ENCODE data around the gene TIMM8A.
A peak's percentile ranks its signal among the peaks of the same experiment; 100 is the strongest.

TIMM8A gene, protein sequence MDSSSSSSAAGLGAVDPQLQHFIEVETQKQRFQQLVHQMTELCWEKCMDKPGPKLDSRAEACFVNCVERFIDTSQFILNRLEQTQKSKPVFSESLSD

DNA sequence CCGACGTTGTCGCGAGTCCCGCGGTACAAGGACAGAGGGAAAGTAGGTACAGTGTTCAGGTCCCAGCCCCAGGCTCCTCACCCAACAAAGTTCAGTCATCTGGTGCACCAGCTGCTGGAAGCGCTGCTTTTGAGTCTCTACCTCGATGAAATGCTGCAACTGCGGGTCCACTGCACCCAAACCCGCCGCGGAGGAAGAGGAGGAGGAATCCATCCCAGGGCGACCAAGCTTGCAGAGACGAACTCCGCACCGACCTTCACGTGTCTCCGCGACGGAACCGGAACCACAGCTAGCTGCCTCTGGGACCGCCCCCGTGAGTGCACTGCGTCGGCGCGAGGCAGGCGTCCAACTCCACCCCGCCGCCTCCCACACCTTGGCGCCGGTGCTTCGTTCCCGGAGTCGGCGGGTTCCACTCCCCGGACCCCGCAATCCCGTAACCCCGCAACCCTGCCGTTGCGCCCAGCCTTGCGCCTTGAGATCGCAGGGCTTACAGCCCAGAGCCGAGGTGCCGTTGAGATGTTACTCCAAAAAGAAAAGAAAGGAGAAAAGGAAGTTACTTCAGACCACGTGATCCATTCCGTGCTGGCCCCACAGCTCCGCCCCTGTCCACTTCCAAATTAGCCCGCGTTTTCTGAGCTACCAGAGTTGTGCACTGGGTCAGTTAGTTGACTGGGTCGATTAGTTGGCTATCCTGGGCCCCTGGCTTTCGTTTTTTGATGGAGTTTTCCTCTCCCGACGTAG lies at the start of gene TIMM8A:
TIMM8A (minus strand) TSS at position 291 of the 741 bp plus-strand sequence; CDS start at position 213, 78 bp downstream.
- peaks cover 16% of the 10 kb centered on the region for H3K4me1 Mint-ChIP-seq (ENCODE audit: low read depth)
- H3K36me3 Mint-ChIP-seq, result peaks cover 3% of the 10 kb centered on the region
- no peaks in the 10 kb centered on the region for H3K27me3 Mint-ChIP-seq
- H3K4me3 Mint-ChIP-seq, result peak within 1 kb of the TSS; percentile 93
- no peaks in the 10 kb centered on the region for H3K9me3 Mint-ChIP-seq (ENCODE audit: low read depth)
- peak within 1 kb of the TSS; percentile 95 for H3K27ac Mint-ChIP-seq

DNA sequence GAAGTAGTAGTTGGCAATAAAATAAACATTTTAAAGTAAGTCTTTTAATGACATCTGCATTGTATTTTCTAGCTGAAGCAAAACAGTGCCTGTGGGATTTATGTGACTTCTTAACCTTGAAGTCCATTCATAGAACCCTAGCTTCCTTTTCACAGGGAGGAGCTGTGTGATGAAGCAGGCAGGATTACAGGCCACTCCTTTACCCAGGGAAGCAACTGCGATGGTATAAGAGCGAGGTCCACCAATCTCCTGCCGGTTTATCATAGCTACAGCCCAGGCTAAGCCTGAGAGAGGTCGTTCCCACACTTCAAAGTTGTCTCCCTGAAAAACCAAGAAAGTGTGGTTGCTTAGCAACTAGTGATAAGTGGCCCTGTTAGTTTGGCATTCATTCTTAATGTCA lies 49.2 kb upstream of the TIMM8A start:
- H3K27ac Mint-ChIP-seq, result no peak overlapping the region
- peaks cover 21% of the 10 kb centered on the region for H3K36me3 Mint-ChIP-seq
- H3K9me3 Mint-ChIP-seq (ENCODE audit: low read depth), result no peaks in the 10 kb centered on the region

DNA sequence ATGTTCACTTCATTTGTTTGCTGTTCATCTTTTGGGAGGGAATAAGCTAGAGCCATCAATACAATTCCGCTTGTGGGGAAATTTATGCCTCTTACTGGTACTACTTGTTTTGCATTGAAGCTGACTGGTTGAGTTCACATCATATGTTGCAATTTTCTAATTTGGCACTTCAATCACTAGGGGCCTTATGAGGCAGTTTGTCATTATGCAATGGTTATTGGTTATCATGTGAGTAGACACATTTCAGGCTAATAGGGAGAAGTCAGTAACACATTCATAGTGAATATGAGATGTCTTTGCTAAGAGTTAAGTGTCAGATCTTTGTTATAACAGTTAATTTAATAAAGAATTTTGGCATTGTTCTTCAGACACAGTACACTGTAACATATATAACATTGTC lies 47.2 kb upstream of the TIMM8A start:
- H3K9me3 Mint-ChIP-seq (ENCODE audit: low read depth), result no peaks in the 10 kb centered on the region
- peak overlapping the region; percentile 38 for H3K4me3 Mint-ChIP-seq
- H3K27ac Mint-ChIP-seq, result peak overlapping the region; percentile 64
- H3K27me3 Mint-ChIP-seq, result no peaks in the 10 kb centered on the region
- peaks cover 28% of the 10 kb centered on the region for H3K36me3 Mint-ChIP-seq
- H3K4me1 Mint-ChIP-seq (ENCODE audit: low read depth), result peaks cover 12% of the 10 kb centered on the region

More for the DNA sequence above, 49.2 kb upstream of the TIMM8A start:
- Mint-ChIP-seq H3K4me3 (no peak overlapping the region), H3K4me1 (ENCODE audit: low read depth) (peaks cover 12% of the 10 kb centered on the region), H3K27me3 (no peaks in the 10 kb centered on the region)

DNA sequence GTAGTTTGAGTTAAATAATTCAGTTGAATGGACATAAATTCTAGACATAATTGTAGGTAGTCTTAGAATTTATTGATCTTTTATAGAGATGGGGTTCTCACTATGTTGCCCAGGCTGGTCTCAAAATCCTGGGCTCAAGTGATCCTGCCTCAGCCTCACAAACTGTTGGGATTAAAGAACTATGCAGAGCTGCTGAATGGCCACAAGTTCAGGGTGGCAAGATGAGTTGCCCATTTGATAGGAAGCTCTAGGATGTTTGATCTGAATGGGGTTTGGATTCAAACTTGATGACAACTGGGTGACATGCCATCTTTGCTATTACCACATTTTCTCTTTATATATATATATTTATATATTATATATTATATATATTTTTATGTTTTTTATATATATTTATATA lies 45.8 kb upstream of the TIMM8A start:
- peaks cover 16% of the 10 kb centered on the region for H3K4me1 Mint-ChIP-seq (ENCODE audit: low read depth)
- peaks cover 23% of the 10 kb centered on the region for H3K36me3 Mint-ChIP-seq
- no peaks in the 10 kb centered on the region for H3K9me3 Mint-ChIP-seq (ENCODE audit: low read depth)
- H3K4me3 Mint-ChIP-seq, result peak overlapping the region; percentile 95
- no peaks in the 10 kb centered on the region for H3K27me3 Mint-ChIP-seq
- peak overlapping the region; percentile 99 for H3K27ac Mint-ChIP-seq

DNA sequence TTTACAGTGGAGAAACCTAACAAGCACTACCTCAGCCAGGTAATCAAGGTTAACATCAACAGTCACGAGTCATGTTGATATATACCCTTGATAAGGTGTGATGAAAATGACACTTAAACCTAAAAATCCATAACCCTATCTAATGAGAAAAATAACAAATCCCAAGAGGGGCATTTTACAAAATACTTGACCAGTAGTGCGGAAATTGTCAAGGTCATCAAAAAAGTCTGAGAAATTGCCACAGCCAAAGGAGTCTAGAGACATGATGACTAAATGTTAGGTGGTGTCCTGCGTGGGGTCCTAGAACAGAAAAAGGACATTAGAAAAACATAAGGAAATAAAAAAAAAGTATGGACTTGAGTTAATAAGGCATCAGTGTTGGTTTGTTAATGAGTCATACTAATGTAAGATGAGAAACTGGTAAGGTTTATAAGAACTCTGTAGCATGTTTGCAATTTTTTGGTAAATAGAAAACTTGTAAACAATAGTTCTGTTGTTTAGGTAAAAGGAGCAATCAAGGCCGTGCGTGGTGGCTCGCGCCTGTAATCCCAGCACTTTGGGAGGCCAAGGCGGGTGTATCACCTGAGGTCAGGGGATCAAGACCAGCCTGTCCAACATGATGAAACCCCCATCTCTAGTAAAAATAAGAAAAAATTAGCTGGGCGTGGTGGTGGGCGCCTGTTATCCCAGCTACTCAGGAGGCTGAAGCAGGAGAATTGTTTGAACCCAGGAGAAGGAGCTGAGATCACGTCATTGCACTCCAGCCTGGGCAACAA lies 45.2 kb upstream of the TIMM8A start:
- no peaks in the 10 kb centered on the region for H3K27me3 Mint-ChIP-seq
- peaks cover 23% of the 10 kb centered on the region for H3K36me3 Mint-ChIP-seq
- peaks cover 16% of the 10 kb centered on the region for H3K4me1 Mint-ChIP-seq (ENCODE audit: low read depth)
- peak overlapping the region; percentile 95 for H3K4me3 Mint-ChIP-seq
- H3K27ac Mint-ChIP-seq, result peak overlapping the region; percentile 99
- H3K9me3 Mint-ChIP-seq (ENCODE audit: low read depth), result no peaks in the 10 kb centered on the region

DNA sequence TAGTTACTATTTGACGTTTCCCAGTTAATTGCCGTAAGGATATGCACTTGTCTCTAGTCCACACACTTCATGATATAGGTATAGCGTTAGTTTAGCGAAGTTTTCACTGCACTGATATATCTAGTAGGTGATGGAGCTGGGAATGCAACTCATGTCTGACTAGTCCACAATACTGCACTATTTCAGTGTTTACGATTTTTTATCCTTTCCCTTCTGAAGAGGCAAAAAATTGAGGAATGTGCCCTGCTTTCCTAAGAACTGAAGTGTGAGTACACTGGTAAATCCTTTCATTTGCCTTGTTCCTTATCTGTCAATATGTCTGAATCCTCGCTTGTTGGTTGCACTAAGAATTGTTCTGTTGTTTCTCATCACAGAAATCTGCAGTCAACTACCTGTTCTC lies 43.3 kb upstream of the TIMM8A start:
- H3K27ac Mint-ChIP-seq, result peak overlapping the region; percentile 99
- H3K27me3 Mint-ChIP-seq, result no peaks in the 10 kb centered on the region
- H3K36me3 Mint-ChIP-seq, result peaks cover 23% of the 10 kb centered on the region
- peaks cover 16% of the 10 kb centered on the region for H3K4me1 Mint-ChIP-seq (ENCODE audit: low read depth)
- H3K4me3 Mint-ChIP-seq, result peak overlapping the region; percentile 95
- H3K9me3 Mint-ChIP-seq (ENCODE audit: low read depth), result no peaks in the 10 kb centered on the region

DNA sequence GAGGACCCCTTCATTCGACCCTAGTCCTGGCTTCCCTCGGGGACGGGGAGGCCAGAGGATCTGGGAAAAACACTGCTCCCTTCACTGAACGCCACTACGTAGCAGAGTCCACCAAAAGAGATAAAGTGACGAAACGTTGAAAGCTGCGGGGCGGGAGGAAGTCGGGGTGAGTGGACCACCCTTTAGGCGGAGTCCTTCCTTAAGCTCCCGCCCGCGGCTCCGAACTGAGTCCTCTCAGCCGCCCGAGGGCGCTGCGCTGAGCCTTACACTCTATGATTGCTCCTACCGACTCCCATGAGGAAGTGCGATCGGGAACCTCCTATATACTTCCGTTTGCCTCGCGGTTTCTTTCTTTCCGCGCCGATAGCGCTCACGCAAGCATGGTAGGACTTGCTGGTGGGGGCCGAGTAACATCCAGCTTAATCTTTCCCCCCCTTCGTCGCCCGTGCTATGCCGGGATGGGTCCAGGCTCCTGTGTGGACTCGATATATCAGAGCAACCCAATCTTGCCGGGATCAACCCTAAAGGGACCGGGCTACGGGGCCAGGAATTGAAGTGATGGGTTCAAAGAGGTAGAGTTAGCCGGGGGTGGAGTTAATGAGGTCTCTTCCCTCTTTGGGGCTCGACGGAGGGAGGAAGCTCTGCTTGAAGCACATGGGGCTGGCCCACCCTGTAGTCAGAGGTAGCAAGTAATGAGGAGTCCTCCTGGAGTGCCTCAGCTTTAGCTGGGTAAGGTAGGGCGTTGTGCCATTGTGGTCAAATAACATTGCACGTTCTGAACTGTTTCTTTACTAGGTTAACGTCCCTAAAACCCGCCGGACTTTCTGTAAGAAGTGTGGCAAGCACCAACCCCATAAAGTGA lies 42.4 kb upstream of the TIMM8A start, which contains the start of gene RPL36A:
RPL36A (plus strand) TSS at position 348 of the 862 bp plus-strand sequence; CDS start at position 381, 33 bp downstream.
- no peaks in the 10 kb centered on the region for H3K27me3 Mint-ChIP-seq
- no peaks in the 10 kb centered on the region for H3K9me3 Mint-ChIP-seq (ENCODE audit: low read depth)
- peak within 1 kb of the TSS; percentile 95 for H3K4me3 Mint-ChIP-seq
- H3K27ac Mint-ChIP-seq, result peak within 1 kb of the TSS; percentile 99
- H3K36me3 Mint-ChIP-seq, result peaks cover 23% of the 10 kb centered on the region
- peaks cover 16% of the 10 kb centered on the region for H3K4me1 Mint-ChIP-seq (ENCODE audit: low read depth)

DNA sequence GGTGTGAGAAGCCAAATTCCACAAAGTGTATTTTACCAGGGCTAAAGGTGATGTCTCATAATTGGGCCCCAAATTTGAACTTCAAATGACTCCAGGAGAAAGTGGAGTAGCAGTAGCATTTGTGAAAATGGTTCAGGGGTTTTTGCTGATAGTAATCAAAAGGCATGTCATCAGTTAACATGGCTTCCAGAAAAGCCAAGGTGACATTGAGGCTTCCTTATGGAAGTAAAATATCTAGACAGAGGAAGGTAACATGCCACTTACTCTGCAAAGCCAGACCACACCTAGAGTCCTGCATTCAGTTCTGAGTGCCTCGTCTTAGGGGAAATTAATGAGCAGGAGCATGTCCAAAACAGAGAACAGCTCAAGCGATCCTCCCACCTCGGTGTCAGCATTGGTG lies 40.1 kb upstream of the TIMM8A start:
- Mint-ChIP-seq H3K36me3 (peaks cover 17% of the 10 kb centered on the region), H3K4me1 (ENCODE audit: low read depth) (peaks cover 10% of the 10 kb centered on the region), H3K27me3 (no peaks in the 10 kb centered on the region), H3K4me3 (no peak overlapping the region), H3K27ac (no peak overlapping the region), H3K9me3 (ENCODE audit: low read depth) (no peaks in the 10 kb centered on the region)

DNA sequence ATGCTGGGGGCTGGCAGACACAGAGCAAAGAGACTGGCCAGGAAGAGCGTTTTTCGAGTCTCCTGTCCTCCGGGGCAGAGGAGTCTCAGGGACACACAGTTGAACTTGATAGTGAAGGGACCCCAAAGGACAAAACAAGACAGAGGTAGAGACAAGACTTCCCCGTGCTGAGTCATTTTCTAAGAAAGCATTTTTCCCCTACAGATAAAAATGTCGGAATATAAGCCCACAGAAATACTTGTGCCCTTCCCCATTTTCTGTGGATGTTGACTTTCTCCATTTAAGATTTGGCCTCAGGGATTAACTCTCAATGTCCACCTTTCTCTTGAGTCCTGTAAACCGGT lies 38.0 kb upstream of the TIMM8A start:
- Mint-ChIP-seq H3K4me3 (no peak overlapping the region), H3K9me3 (ENCODE audit: low read depth) (no peaks in the 10 kb centered on the region), H3K4me1 (ENCODE audit: low read depth) (peaks cover 4% of the 10 kb centered on the region), H3K27ac (no peak overlapping the region), H3K27me3 (no peaks in the 10 kb centered on the region), H3K36me3 (peaks cover 3% of the 10 kb centered on the region)

DNA sequence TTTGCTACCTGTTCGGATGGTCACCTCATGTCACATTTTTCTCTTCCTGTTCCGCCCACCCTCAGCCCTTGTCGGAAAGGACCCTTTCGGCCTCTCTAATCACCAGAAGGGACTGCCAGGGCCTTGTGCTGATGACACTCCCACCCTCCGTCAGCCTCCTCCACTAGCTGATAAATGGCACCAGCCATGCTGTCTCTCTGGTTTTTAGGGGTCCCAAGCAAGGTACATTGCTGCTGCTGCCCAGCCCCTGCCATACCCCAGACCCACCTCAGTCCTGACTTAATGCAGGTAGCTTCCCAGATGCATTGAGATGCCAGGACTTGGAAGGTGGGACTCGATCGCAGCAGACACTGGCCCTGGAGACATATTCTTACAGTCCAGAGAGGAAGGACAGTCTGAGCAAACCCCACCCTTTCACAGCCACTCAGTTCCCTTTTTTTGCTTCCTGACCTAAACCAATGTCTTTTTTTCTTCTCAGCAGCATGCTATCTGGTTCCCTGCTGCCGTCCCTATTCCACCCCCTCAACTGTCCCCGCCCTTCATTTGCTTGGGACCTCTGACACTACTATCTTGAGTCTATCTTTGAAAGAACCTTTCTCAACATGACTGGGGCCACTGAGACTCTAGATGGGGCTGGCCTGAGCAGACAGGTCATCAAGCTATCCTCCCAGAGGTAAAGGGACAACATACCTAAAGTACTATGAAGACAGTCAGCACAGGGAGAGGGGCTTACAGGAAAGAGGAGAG lies 37.4 kb upstream of the TIMM8A start, which contains the start of gene BTK:
BTK (minus strand) TSS at position 397 of the 747 bp plus-strand sequence. CDS start 10,907 bp downstream, outside the sequence.
- no peaks in the 10 kb centered on the region for H3K9me3 Mint-ChIP-seq (ENCODE audit: low read depth)
- H3K27me3 Mint-ChIP-seq, result no peaks in the 10 kb centered on the region
- no peak within 1 kb of the TSS for H3K4me3 Mint-ChIP-seq
- H3K36me3 Mint-ChIP-seq, result no peaks in the 10 kb centered on the region
- no peak within 1 kb of the TSS for H3K27ac Mint-ChIP-seq
- peaks cover 4% of the 10 kb centered on the region for H3K4me1 Mint-ChIP-seq (ENCODE audit: low read depth)

DNA sequence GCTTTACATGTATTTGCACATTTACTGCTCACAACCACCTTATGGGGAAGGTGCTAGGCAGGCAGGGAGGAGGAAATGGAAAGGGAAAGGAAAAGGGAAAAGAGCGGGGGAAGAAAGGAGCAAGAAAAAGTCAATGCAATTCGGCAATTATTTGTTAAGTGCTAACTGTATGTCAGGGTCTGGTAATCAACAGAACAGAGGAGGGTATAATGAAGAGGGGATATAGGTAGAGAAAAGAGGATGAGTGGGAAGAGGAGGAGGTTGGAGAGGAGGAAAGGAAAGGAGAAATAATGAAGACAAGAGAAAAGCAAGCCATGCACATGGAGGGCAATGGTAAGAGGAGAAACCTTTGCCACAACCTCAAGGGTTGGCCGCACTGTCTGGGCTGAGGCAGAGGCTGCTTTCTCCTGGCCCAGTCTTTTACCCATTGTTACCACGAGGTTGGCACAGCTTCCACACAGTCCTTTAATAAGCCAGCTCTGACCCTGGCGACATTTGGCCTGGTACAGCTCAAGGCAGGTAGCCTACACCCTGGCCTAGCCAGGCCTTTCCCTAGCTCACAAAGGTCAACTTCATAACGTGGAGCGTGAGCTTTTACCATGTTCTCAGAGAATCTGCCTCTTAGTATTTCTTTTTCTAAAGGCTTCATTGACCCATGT lies 36.6 kb upstream of the TIMM8A start:
- no peaks in the 10 kb centered on the region for H3K9me3 Mint-ChIP-seq (ENCODE audit: low read depth)
- no peaks in the 10 kb centered on the region for H3K4me1 Mint-ChIP-seq (ENCODE audit: low read depth)
- no peaks in the 10 kb centered on the region for H3K27me3 Mint-ChIP-seq
- H3K36me3 Mint-ChIP-seq, result no peaks in the 10 kb centered on the region
- no peak overlapping the region for H3K4me3 Mint-ChIP-seq
- H3K27ac Mint-ChIP-seq, result no peak overlapping the region

DNA sequence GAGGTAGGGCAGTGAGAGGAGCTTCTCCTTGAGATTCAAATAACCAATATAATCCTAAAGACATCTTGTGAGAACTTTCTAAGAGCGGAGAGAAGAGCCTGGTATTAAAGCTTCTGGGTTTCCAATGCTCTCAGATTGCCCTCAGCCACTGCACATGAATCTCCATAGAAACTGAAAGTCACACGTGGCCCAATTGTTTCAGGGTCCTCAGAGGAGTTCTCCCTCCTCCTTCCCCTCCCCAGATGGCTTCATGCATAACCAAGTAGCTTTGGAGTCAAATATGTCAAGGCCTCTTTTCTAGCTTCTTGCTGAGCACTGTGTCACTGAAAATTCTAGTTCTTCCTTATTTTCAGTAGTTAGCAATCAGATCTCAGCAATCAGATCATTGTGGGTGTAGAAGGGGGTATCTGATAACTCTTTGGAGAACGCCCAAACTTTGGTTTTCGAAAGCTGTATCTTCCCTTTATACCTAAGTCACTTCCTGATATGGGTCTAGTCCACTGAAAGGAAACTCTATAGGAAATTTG lies 35.2 kb upstream of the TIMM8A start:
- H3K4me3 Mint-ChIP-seq, result no peak overlapping the region
- H3K9me3 Mint-ChIP-seq (ENCODE audit: low read depth), result no peaks in the 10 kb centered on the region
- no peaks in the 10 kb centered on the region for H3K4me1 Mint-ChIP-seq (ENCODE audit: low read depth)
- H3K27ac Mint-ChIP-seq, result no peak overlapping the region
- no peaks in the 10 kb centered on the region for H3K27me3 Mint-ChIP-seq
- H3K36me3 Mint-ChIP-seq, result no peaks in the 10 kb centered on the region

DNA sequence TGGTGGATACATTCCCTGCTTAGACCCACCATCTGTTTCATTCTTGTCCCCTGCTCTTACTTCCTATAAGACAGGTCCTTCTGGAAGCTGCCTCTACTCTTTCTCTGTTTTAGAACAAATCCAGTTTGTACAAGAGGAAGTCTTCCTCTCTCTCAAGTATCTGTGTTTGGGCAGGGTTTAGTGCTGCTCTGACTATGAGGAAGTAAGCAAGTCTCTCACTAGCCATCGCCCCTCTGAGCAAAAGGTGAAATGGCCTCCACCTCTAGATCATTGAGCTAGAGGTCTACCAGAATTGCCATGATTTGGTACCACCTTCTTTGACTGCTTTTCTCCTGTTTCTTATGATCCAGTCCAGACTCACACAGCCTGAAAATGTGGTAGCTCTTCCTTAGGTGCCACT lies 29.0 kb upstream of the TIMM8A start:
- no peaks in the 10 kb centered on the region for H3K4me1 Mint-ChIP-seq (ENCODE audit: low read depth)
- no peaks in the 10 kb centered on the region for H3K36me3 Mint-ChIP-seq
- H3K27ac Mint-ChIP-seq, result no peak overlapping the region
- no peak overlapping the region for H3K4me3 Mint-ChIP-seq
- H3K9me3 Mint-ChIP-seq (ENCODE audit: low read depth), result no peaks in the 10 kb centered on the region
- H3K27me3 Mint-ChIP-seq, result no peaks in the 10 kb centered on the region
